ENCODE results near the gene EFCAB13.
A peak's percentile ranks its signal among the peaks of the same experiment; 100 is the strongest.

EFCAB13 gene

GRCh38 chr17:47278561-47278960 lies 45.2 kb upstream of the EFCAB13 start:
- DNase-seq (ENCODE audit: low read depth) = no peak
- TF ChIP-seq, protein P1, sequence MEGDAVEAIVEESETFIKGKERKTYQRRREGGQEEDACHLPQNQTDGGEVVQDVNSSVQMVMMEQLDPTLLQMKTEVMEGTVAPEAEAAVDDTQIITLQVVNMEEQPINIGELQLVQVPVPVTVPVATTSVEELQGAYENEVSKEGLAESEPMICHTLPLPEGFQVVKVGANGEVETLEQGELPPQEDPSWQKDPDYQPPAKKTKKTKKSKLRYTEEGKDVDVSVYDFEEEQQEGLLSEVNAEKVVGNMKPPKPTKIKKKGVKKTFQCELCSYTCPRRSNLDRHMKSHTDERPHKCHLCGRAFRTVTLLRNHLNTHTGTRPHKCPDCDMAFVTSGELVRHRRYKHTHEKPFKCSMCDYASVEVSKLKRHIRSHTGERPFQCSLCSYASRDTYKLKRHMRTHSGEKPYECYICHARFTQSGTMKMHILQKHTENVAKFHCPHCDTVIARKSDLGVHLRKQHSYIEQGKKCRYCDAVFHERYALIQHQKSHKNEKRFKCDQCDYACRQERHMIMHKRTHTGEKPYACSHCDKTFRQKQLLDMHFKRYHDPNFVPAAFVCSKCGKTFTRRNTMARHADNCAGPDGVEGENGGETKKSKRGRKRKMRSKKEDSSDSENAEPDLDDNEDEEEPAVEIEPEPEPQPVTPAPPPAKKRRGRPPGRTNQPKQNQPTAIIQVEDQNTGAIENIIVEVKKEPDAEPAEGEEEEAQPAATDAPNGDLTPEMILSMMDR (IDR thresholded peaks at IDR 0.05; ENCODE audit: control insufficient read depth, insufficient read depth, low read depth, low read length, missing control alignments) = no peak
- no peak overlapping the region for H3K4me3 ChIP-seq (ENCODE audit: control insufficient read depth, low read depth, low read length)

GRCh38 chr17:47279062-47279801 lies 44.5 kb upstream of the EFCAB13 start:
- TF ChIP-seq, protein P1 (IDR thresholded peaks at IDR 0.05; ENCODE audit: control insufficient read depth, insufficient read depth, low read depth, low read length, missing control alignments) = peak; percentile 35
- no peak overlapping the region for H3K4me3 ChIP-seq (ENCODE audit: control insufficient read depth, low read depth, low read length)
- DNase-seq (ENCODE audit: low read depth) = peak; percentile 80

DNA sequence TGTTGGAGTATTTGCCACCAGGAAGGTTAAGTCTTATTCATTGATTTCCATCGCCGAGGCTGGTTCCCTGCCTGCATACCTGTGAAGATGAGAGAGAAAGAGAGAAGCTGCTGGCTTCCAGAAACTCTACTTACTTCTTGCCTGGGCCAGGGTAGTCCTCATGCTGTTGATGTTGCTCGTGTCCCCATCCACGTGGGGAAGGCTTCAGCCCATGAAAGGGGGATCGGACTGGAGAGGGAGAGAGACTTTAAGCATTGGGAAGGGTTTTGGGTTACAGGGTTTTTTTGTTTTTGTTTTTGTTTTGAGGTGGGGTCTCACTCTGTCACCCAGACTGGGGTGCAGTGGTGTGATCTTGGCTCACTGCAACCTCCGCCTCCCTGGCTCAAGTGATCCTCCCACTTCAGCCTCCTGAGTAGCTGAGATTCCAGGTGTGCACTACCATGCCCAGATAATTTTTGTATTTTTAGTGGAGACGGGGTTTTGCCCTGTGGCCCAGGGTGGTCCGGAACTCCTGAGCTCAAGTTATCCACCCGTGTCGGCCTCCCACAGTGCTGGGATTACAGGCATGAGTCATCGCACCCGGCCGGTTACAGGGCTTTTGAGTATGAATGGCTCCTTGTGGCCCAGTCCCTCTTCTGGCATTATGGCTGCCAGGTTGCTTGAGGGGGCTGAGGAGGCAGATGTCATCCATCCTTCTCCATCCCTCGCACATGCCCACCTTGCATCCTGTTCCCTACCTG lies 43.5 kb upstream of the EFCAB13 start:
- TF ChIP-seq, protein P1 (IDR thresholded peaks at IDR 0.05; ENCODE audit: control insufficient read depth, insufficient read depth, low read depth, low read length, missing control alignments) = no peak
- no peak for DNase-seq (ENCODE audit: low read depth)
- no peak overlapping the region for H3K4me3 ChIP-seq (ENCODE audit: control insufficient read depth, low read depth, low read length)

GRCh38 chr17:47281216-47281615 lies 42.5 kb upstream of the EFCAB13 start:
- no peak overlapping the region for H3K4me3 ChIP-seq (ENCODE audit: control insufficient read depth, low read depth, low read length)
- TF ChIP-seq, protein P1 (IDR thresholded peaks at IDR 0.05; ENCODE audit: control insufficient read depth, insufficient read depth, low read depth, low read length, missing control alignments) = no peak
- DNase-seq (ENCODE audit: low read depth) = no peak

DNA sequence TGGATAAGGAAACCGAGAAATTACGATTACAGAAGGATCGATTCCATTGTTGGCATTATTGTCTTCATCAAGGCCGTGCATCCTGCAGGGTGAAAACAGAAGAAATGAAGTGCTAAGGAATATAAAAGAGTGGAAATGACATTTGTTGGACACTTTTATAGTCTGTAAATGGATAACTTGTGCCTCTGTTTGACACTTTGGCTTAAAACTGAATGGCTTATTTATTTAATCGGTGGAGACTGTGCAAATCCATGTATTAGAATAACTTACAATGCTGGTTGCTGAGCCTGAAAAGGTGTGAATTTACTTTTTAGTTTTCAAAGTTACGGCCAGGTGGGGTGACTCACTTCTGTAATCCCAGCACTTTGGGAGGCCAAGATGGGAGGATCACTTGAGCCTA lies 38.8 kb upstream of the EFCAB13 start:
- TF ChIP-seq, protein P1 (IDR thresholded peaks at IDR 0.05; ENCODE audit: control insufficient read depth, insufficient read depth, low read depth, low read length, missing control alignments) = no peak
- DNase-seq (ENCODE audit: low read depth) = no peak
- H3K4me3 ChIP-seq (ENCODE audit: control insufficient read depth, low read depth, low read length) = no peak overlapping the region

- TF ChIP-seq, protein P1 (IDR thresholded peaks at IDR 0.05; ENCODE audit: control insufficient read depth, insufficient read depth, low read depth, low read length, missing control alignments) = no peak
- H3K4me3 ChIP-seq (ENCODE audit: control insufficient read depth, low read depth, low read length) = no peak overlapping the region
- DNase-seq (ENCODE audit: low read depth) = no peak
Observed at GRCh38 chr17:47286198-47286914, 37.4 kb upstream of the EFCAB13 start.

Data from AG09309 (cell line).